Common myeloid progenitor, CD34-positive (primary cell): Measurements from ENCODE around the gene KRT8.

ENCODE experiments used
- CTCF ChIA-PET: fragments of 350-600 bp; sonication (Branson Sonifier 250); formaldehyde crosslinking; loops from one replicate; lab custom pipeline; 2021; ENCODE audit warnings: antibody characterized with exemption; lab: Charles Lee
- POLR2A ChIA-PET: fragments of 350-600 bp; sonication (Branson Sonifier 250); formaldehyde crosslinking; loops from one replicate; lab custom pipeline; 2021; ENCODE audit warnings: antibody characterized with exemption; lab: Charles Lee
- DNase-seq, 3 donors: peaks; one replicate each; pipeline versions ENCODE4 v3.0.0 to v3.0.0-alpha.2; 2013
- H3K27ac ChIP-seq, 2 experiments: 1 replicate in 1 of 2; 2 replicates in 1 of 2; pipeline ENCODE4 v1.7.0; 2013; ENCODE audit warnings: inconsistent platforms in 2 of 2, low read length in 2 of 2, mild to moderate bottlenecking in 2 of 2, low read depth in 1 of 2, moderate library complexity in 1 of 2; ENCODE audit not compliant: severe bottlenecking in 2 of 2, insufficient read depth in 1 of 2, poor library complexity in 1 of 2
- H3K27me3 ChIP-seq, 5 experiments: replicated peaks in 2 of 5; 1 replicate in 3 of 5; 2 replicates in 2 of 5; pipeline versions ENCODE4 v1.6.1 to v1.7.0; 2013; ENCODE audit warnings: low read length in 4 of 5, mild to moderate bottlenecking in 2 of 5, moderate library complexity in 2 of 5, inconsistent platforms in 1 of 5; ENCODE audit not compliant: insufficient read depth in 5 of 5, control insufficient read depth in 4 of 5
- H3K36me3 ChIP-seq, 4 experiments: 1 replicate in 2 of 4; 2 replicates in 2 of 4; pipeline versions ENCODE4 v1.6.1 to v1.7.0; 2013; ENCODE audit warnings: low read length in 3 of 4, control low read depth in 1 of 4, mild to moderate bottlenecking in 1 of 4; ENCODE audit not compliant: control insufficient read depth in 4 of 4, insufficient read depth in 4 of 4
- H3K4me1 ChIP-seq, 4 experiments: 1 replicate in 3 of 4; 2 replicates in 1 of 4; pipeline versions ENCODE4 v1.6.1 to v1.7.1; 2013; ENCODE audit warnings: low read length in 3 of 4, mild to moderate bottlenecking in 3 of 4, control low read depth in 1 of 4, inconsistent platforms in 1 of 4, moderate library complexity in 1 of 4; ENCODE audit not compliant: control insufficient read depth in 4 of 4, insufficient read depth in 4 of 4; ENCODE audit errors: control extremely low read depth in 1 of 4
- H3K4me3 ChIP-seq, 7 experiments: 1 replicate in 4 of 7; 2 replicates in 3 of 7; pipeline versions ENCODE4 v1.5.1 to v1.7.0; 2013; ENCODE audit warnings: mild to moderate bottlenecking in 7 of 7, low read length in 6 of 7, moderate library complexity in 6 of 7, inconsistent platforms in 2 of 7, low read depth in 2 of 7, control low read depth in 1 of 7; ENCODE audit not compliant: insufficient read depth in 4 of 7, control insufficient read depth in 1 of 7; ENCODE audit errors: extremely low read depth in 1 of 7
- H3K9me3 ChIP-seq, 5 experiments: 1 replicate in 4 of 5; 2 replicates in 1 of 5; pipeline versions ENCODE4 v1.6.1 to v1.7.1; 2013; ENCODE audit warnings: low read length in 4 of 5, mild to moderate bottlenecking in 2 of 5, inconsistent platforms in 1 of 5, low read depth in 1 of 5, moderate library complexity in 1 of 5; ENCODE audit not compliant: control insufficient read depth in 4 of 5, insufficient read depth in 2 of 5; ENCODE audit errors: control extremely low read depth in 1 of 5
- WGBS: methylation state at CpG from one replicate; pipeline ENCODE4 v1.1.5; 2013; ENCODE audit not compliant: insufficient coverage; 5-methylcytosine and 5-hydroxymethylcytosine counted together

The KRT8 gene

DNA sequence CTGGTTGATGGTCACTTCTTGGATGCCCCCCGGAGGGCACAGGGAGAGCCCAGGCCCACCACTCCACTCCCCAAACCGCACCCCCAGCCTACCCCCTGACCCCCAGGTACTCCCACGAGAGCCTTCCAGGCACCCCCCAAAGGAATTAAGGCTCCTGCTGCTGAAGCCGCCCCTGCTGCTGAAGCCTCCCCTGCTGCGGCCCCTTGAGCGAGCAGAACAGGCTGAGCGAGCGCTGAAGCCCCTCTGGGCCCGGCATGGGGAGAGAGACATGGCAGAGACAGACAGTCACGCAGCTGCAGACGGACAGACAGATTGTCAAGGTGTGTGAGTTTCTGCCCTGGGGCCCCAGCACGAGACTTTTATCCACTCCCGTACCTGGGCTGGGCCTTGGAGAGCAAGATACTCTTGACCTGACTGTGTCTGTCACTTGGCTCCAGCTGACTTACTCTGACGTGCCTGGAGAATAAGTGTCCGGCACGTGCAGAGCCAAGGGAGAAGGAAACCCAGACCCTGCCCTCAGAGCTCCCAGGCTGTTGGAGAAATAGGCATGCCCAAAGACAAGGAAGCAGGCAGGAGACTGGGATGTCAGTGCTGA is 56.1 kb downstream of the KRT8 start, which contains the start of gene KRT78:
TSS of gene KRT78 (minus strand) at position 334 of the 595 bp plus-strand sequence. CDS start at position 270, 64 bp downstream.
- POLR2A ChIA-PET: no interaction called here
- WGBS: 96% methylated on average over 13 of the region's 16 CpGs
- Histone ChIP-seq H3K27ac (no peak within 1 kb of the TSS), H3K36me3 (no peaks in the 10 kb centered on the region), H3K4me1 (no peaks in the 10 kb centered on the region), H3K9me3 (no peaks in the 10 kb centered on the region), H3K4me3 (no peak within 1 kb of the TSS), H3K27me3 (peaks cover 0 to 11% (median 5%) of the 10 kb centered on the region in 5 experiments)
- CTCF ChIA-PET: no interaction called here
- DNase-seq: no peak

DNA sequence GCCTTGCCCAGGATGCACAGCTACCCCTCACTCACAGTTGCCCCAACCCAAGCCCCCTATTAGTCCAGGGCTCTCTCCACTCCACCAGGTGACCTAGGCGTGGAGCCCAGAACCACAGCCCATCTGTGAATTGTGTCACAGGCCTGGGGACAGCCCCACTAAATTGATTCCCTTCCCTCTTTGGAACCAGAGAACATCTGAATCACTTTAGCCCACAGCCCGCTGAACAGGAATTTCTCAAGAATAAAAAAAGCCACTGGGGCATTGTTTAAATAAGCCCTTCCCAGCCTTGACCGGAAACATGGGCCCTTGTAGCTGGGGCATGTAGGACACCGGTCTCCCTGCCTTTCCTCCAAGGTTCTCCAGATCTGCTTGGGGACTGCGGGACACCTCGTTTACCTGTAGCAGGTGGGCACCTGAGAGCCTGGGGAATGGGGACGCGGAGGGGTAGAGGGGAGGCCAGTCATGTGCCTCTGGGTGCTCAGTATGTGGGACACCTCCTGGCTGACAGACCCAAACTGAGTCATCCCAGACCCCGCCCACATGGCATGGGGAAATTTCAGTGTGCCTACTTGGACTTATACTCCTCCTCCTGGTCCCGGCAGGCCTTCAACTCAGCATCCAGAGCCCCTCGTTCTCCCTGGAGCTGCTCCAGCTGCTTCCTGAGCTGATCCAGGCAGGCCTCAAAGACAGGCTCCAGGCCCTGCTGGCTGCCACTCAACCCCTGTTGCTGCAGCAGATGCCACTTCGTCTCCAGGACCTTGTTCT is 57.4 kb downstream of the KRT8 start:
- H3K27me3 ChIP-seq: peaks cover 0 to 11% (median 5%) of the 10 kb centered on the region in 5 experiments
- no peak for DNase-seq
- CTCF ChIA-PET: no interaction called here
- H3K4me3 ChIP-seq: no peak overlapping the region
- no peaks in the 10 kb centered on the region for H3K4me1 ChIP-seq
- no peak overlapping the region for H3K27ac ChIP-seq
- no peaks in the 10 kb centered on the region for H3K36me3 ChIP-seq
- POLR2A ChIA-PET: no interaction called here
- WGBS: 95% methylated on average over 12 of the region's 12 CpGs
- no peaks in the 10 kb centered on the region for H3K9me3 ChIP-seq
